ENCODE measurements around the gene TNIK.

Gene TNIK

GRCh38 chr3:171323938-171324536 lies 136.2 kb downstream of the TNIK start:
- peak; percentile 6 for DNase-seq (ENCODE audit: low read depth)
- TF ChIP-seq CTCF (conservative IDR thresholded peaks at IDR 0.05; ENCODE audit: control insufficient read depth, insufficient read depth, low read depth, low read length): no peak
- no peak overlapping the region for H3K4me3 ChIP-seq (ENCODE audit: control insufficient read depth, low read depth, low read length)

GRCh38 chr3:171321559-171322360 lies 138.4 kb downstream of the TNIK start:
- DNase-seq (ENCODE audit: low read depth): no peak
- no peak for TF ChIP-seq CTCF (conservative IDR thresholded peaks at IDR 0.05; ENCODE audit: control insufficient read depth, insufficient read depth, low read depth, low read length)
- H3K4me3 ChIP-seq (ENCODE audit: control insufficient read depth, low read depth, low read length): no peak overlapping the region

GRCh38 chr3:171320750-171321558 lies 139.3 kb downstream of the TNIK start:
- no peak overlapping the region for H3K4me3 ChIP-seq (ENCODE audit: control insufficient read depth, low read depth, low read length)
- no peak for TF ChIP-seq CTCF (conservative IDR thresholded peaks at IDR 0.05; ENCODE audit: control insufficient read depth, insufficient read depth, low read depth, low read length)
- no peak for DNase-seq (ENCODE audit: low read depth)

- H3K4me3 ChIP-seq (ENCODE audit: control insufficient read depth, low read depth, low read length): no peak overlapping the region
- peak; percentile 6 for DNase-seq (ENCODE audit: low read depth)
- no peak for TF ChIP-seq CTCF (conservative IDR thresholded peaks at IDR 0.05; ENCODE audit: control insufficient read depth, insufficient read depth, low read depth, low read length)
Observed at GRCh38 chr3:171317171-171317570, 143.0 kb downstream of the TNIK start.

- no peak overlapping the region for H3K4me3 ChIP-seq (ENCODE audit: control insufficient read depth, low read depth, low read length)
- TF ChIP-seq CTCF (conservative IDR thresholded peaks at IDR 0.05; ENCODE audit: control insufficient read depth, insufficient read depth, low read depth, low read length): no peak
- no peak for DNase-seq (ENCODE audit: low read depth)
Observed at GRCh38 chr3:171315919-171316318, 144.3 kb downstream of the TNIK start.

- no peak overlapping the region for H3K4me3 ChIP-seq (ENCODE audit: control insufficient read depth, low read depth, low read length)
- no peak for DNase-seq (ENCODE audit: low read depth)
- no peak for TF ChIP-seq CTCF (conservative IDR thresholded peaks at IDR 0.05; ENCODE audit: control insufficient read depth, insufficient read depth, low read depth, low read length)
Observed at GRCh38 chr3:171315101-171315500, 145.1 kb downstream of the TNIK start.

Data from fibroblast of mammary gland (primary cell).